Measurements from ENCODE around the gene NADSYN1.

NADSYN1 gene

GRCh38 chr11:71458146-71459070 is 5.4 kb downstream of the NADSYN1 start:
- Histone ChIP-seq H3K4me3 (ENCODE audit: low read depth in 1 of 2, low read length in 1 of 2) (no peak overlapping the region), H3K27me3 (no peaks in the 10 kb centered on the region), H3K27ac (no peak overlapping the region), H3K36me3 (peaks cover 88% of the 10 kb centered on the region), H3K4me1 (ENCODE audit: control insufficient read depth in 1 of 2, insufficient read depth in 1 of 2, low read depth in 1 of 2, low read length in 1 of 2) (peaks cover 16 to 18% of the 10 kb centered on the region in 2 experiments), H3K9me3 (no peaks in the 10 kb centered on the region)
- TF ChIP-seq CTCF (IDR thresholded peaks at IDR 0.05) = no peak

- Histone ChIP-seq H3K4me1 (ENCODE audit: control insufficient read depth in 1 of 2, insufficient read depth in 1 of 2, low read depth in 1 of 2, low read length in 1 of 2) (peaks cover 10% of the 10 kb centered on the region in 2 experiments), H3K27ac (no peak overlapping the region), H3K9me3 (no peaks in the 10 kb centered on the region), H3K27me3 (no peaks in the 10 kb centered on the region), H3K36me3 (peaks cover 97% of the 10 kb centered on the region), H3K4me3 (ENCODE audit: low read depth in 1 of 2, low read length in 1 of 2) (no peak overlapping the region)
- TF ChIP-seq CTCF (IDR thresholded peaks at IDR 0.05) = no peak
Observed at GRCh38 chr11:71459076-71459766, 6.2 kb downstream of the NADSYN1 start.

DNA sequence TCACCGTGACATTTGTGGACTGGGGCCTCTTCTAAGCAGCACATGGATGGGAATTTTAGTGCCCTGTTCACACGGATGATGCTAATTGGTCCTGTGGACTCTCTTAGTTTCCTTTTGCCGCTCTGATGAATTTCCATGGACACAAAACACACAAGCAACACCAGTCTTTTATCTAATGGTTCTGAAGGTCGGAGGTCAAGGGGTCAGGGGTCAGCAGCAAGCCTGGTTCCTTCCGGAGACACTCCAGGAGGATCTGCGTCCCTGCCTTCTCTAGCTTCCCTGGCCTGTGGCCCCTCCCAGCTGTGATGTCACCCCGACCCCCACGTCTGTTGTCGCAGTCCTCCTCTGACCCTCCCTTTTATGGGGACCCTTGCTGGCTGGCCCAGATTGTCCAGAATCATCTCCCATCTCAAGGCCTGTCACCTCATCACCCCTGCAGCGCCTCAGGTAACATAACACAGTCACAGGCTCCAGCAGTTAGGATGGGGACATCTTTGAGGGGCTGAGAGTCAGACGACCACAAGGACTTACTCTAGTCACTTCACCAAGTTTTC is 6.8 kb downstream of the NADSYN1 start:
- no peak for TF ChIP-seq CTCF (IDR thresholded peaks at IDR 0.05)
- Histone ChIP-seq H3K36me3 (peaks cover 99% of the 10 kb centered on the region), H3K9me3 (no peaks in the 10 kb centered on the region), H3K27ac (no peak overlapping the region), H3K4me1 (ENCODE audit: control insufficient read depth in 1 of 2, insufficient read depth in 1 of 2, low read depth in 1 of 2, low read length in 1 of 2) (peaks cover 4% of the 10 kb centered on the region in 2 experiments), H3K27me3 (no peaks in the 10 kb centered on the region), H3K4me3 (ENCODE audit: low read depth in 1 of 2, low read length in 1 of 2) (no peak overlapping the region)

DNA sequence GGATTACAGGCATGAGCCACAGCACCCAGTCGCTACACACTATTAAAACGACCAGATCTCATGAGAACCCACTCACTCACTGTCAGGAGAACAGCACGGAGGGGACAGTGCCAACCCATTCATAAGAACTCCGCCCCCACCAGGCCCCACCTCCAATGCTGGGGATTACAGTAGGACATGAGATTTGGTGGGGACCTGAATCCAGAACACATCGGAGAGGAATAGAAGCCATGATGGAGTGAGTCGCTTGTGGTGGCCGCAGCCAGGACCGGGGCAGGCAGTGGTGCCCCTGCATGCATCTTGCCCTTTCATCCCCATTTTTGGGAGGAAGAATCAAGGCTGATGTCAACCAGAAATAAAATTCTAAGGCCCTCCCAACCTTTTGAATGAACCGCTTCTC is 8.7 kb downstream of the NADSYN1 start:
- no peak for TF ChIP-seq CTCF (IDR thresholded peaks at IDR 0.05)
- Histone ChIP-seq H3K27ac (no peak overlapping the region), H3K27me3 (no peaks in the 10 kb centered on the region), H3K36me3 (peaks cover 96% of the 10 kb centered on the region), H3K4me3 (ENCODE audit: low read depth in 1 of 2, low read length in 1 of 2) (no peak overlapping the region), H3K4me1 (ENCODE audit: control insufficient read depth in 1 of 2, insufficient read depth in 1 of 2, low read depth in 1 of 2, low read length in 1 of 2) (no peaks in the 10 kb centered on the region), H3K9me3 (no peaks in the 10 kb centered on the region)

- no peaks in the 10 kb centered on the region for H3K4me1 ChIP-seq (ENCODE audit: control insufficient read depth in 1 of 2, insufficient read depth in 1 of 2, low read depth in 1 of 2, low read length in 1 of 2)
- TF ChIP-seq CTCF (IDR thresholded peaks at IDR 0.05) = no peak
- H3K27me3 ChIP-seq = no peaks in the 10 kb centered on the region
- H3K4me3 ChIP-seq (ENCODE audit: low read depth in 1 of 2, low read length in 1 of 2) = no peak overlapping the region
- no peak overlapping the region for H3K27ac ChIP-seq
- no peaks in the 10 kb centered on the region for H3K9me3 ChIP-seq
- H3K36me3 ChIP-seq = peaks cover 94% of the 10 kb centered on the region
Observed at GRCh38 chr11:71462726-71463125, 9.7 kb downstream of the NADSYN1 start.
